HepG2 (cell line): Measurements from ENCODE around the gene CACNA1C. TPM values are rescaled to one million over a fixed set of nuclear protein-coding genes. Genes with fewer than 3 reads are reported as not detected.

Source experiments
- ATAC-seq: fragments of 200-7000 bp; cut with Tn5 transposase; 3 replicates; pipeline ENCODE4 v1.9.1; 2020; ENCODE audit warnings: mild to moderate bottlenecking, moderate library complexity
- BruUV-seq: library from RNA; stranded (reverse); fragments of 400-500 nt; replicated peaks from 2 replicates; lab custom pipeline; 2021; lab: Mats Ljungman, UMichigan
- CTCF ChIA-PET: fragments of 300-600 bp; formaldehyde crosslinking; extraction: SDS; loops from one replicate; lab custom pipeline; 2021; ENCODE audit warnings: low total read pairs, inconsistent platforms, low intra/inter-chr PET ratio; lab: Yijun Ruan, JAX
- POLR2A ChIA-PET: fragments of 350-600 bp; sonication (Branson Sonifier 250); formaldehyde crosslinking; loops from one replicate; lab custom pipeline; 2020; ENCODE audit warnings: antibody characterized with exemption, inconsistent platforms; lab: Yijun Ruan, JAX
- DNase-seq: peaks from one replicate; pipeline ENCODE4 v3.0.0-alpha.2; 2015; ENCODE audit warnings: low spot score
- FAIRE-seq: peaks from 3 replicates; lab custom pipeline; 2011; peaks lifted over from hg19 to GRCh38; lab: Jason Lieb, UNC
- H2AFZ ChIP-seq: one replicate; pipeline ENCODE4 v1.6.1; 2011; ENCODE audit warnings: low read length, inconsistent platforms
- H3K27ac ChIP-seq: fragments of 300-600 bp; 3 replicates; pipeline ENCODE4 v1.8.0; 2011; ENCODE audit warnings: mixed run types, mild to moderate bottlenecking, mixed read lengths, low read length, inconsistent platforms; ENCODE audit not compliant: insufficient read depth; ENCODE audit errors: extremely low read length
- H3K27me3 ChIP-seq, 2 experiments: fragments of 200-600 bp in 1 of 2; 2 replicates in 1 of 2; 3 replicates in 1 of 2; pipeline versions ENCODE4 v1.6.0 to v1.8.0; 2011; ENCODE audit warnings: low read length in 2 of 2, mild to moderate bottlenecking in 2 of 2, moderate library complexity in 2 of 2, inconsistent platforms in 1 of 2; ENCODE audit not compliant: insufficient read depth in 2 of 2, control insufficient read depth in 1 of 2
- H3K36me3 ChIP-seq, 2 experiments: fragments of 200-600 bp in 1 of 2; replicated peaks in 1 of 2; 2 replicates in 1 of 2; 3 replicates in 1 of 2; pipeline versions ENCODE4 v1.5.1 to v1.8.0; 2011; ENCODE audit warnings: low read length in 2 of 2, inconsistent platforms in 1 of 2; ENCODE audit not compliant: insufficient read depth in 2 of 2, control insufficient read depth in 1 of 2
- H3K4me1 ChIP-seq: 2 replicates; pipeline ENCODE4 v1.5.1; 2012; ENCODE audit warnings: low read length, inconsistent platforms; ENCODE audit not compliant: insufficient read depth
- H3K4me2 ChIP-seq: 2 replicates; pipeline ENCODE4 v1.6.0; 2011; ENCODE audit warnings: low read depth, low read length, inconsistent platforms
- H3K4me3 ChIP-seq, 3 experiments: fragments of 200-600 bp in 1 of 3; sonication (generic), shearing (Covaris generic) in 1 of 3; replicated peaks in 1 of 3; 2 replicates each; pipeline ENCODE4 v1.5.1; 2011 to 2016; ENCODE audit warnings: low read length in 3 of 3, inconsistent platforms in 2 of 3, low read depth in 2 of 3, mild to moderate bottlenecking in 2 of 3, control low read depth in 1 of 3, mixed read lengths in 1 of 3; ENCODE audit not compliant: insufficient read depth in 1 of 3
- H3K79me2 ChIP-seq: one replicate; pipeline ENCODE4 v1.6.1; 2011; ENCODE audit warnings: low read length, inconsistent platforms; ENCODE audit not compliant: insufficient read depth
- H3K9ac ChIP-seq: 2 replicates; pipeline ENCODE4 v1.6.0; 2011; ENCODE audit warnings: mild to moderate bottlenecking, low read depth, low read length, inconsistent platforms; ENCODE audit not compliant: insufficient read depth
- H3K9me3 ChIP-seq: 2 replicates; pipeline ENCODE4 v1.5.1; 2012; ENCODE audit warnings: mild to moderate bottlenecking, low read length
- H4K20me1 ChIP-seq: 2 replicates; pipeline ENCODE4 v1.6.0; 2011; ENCODE audit warnings: inconsistent platforms, mild to moderate bottlenecking, low read length, moderate library complexity; ENCODE audit not compliant: insufficient read depth
- EED ChIP-seq: sonication (generic); formaldehyde crosslinking; IDR thresholded peaks from 2 replicates; pipeline ENCODE4 v1.5.0; 2020; ENCODE audit warnings: mild to moderate bottlenecking, missing genetic modification reagents
- FOXK2 ChIP-seq: fragments of 450-650 bp; IDR thresholded peaks from 2 replicates; pipeline ENCODE4 v1.6.1; 2016
- TRIM24 ChIP-seq: sonication (generic); formaldehyde crosslinking; IDR thresholded peaks from 2 replicates; pipeline ENCODE4 v1.8.0; 2022; ENCODE audit warnings: mild to moderate bottlenecking, missing genetic modification reagents
- ZNF446 ChIP-seq: sonication (generic); formaldehyde crosslinking; IDR thresholded peaks from 2 replicates; pipeline ENCODE4 v1.5.0; 2020; ENCODE audit warnings: mild to moderate bottlenecking, missing genetic modification reagents
- ZNF782 ChIP-seq: sonication (generic); formaldehyde crosslinking; IDR thresholded peaks from 2 replicates; pipeline ENCODE4 v1.4.0; 2020; ENCODE audit warnings: missing genetic modification reagents, mild to moderate bottlenecking, borderline replicate concordance
- WGBS: methylation state at CpG from one replicate; pipeline ENCODE4 v1.1.6; 2017; ENCODE audit warnings: low lambda C conversion rate; 5-methylcytosine and 5-hydroxymethylcytosine counted together
- in situ Hi-C: cut with HindIII; loops from 2 replicates; pipeline ENCODE4 v1.10.0; 2017; ENCODE audit warnings: low pct_unique_long_range_greater_than_20kb; ENCODE audit not compliant: extremely low pct_ligation_motif_present
- intact Hi-C: fragments of 100-400 bp; cut with micrococcal nuclease; formaldehyde crosslinking; loops from one replicate; pipeline ENCODE4 v1.10.0; 2022; ENCODE audit not compliant: unreplicated experiment
- polyA plus RNA-seq, 8 experiments: library from polyadenylated mRNA; depleted of rRNA in 3 of 8; stranded (reverse) in 7 of 8; unstranded in 1 of 8; fragments of >200 nt; fragmentation: Illumina TruSeq in 4 of 8; extraction: Trizol in 4 of 8; gene quantifications; 2 replicates each; pipeline versions ENCODE4 v1.2.1 to v1.2.3, GENCODE V29; 2011 to 2016; ENCODE audit warnings: low read depth in 4 of 8, missing spikeins in 1 of 8, mixed read lengths in 1 of 8; ENCODE audit not compliant: insufficient read depth in 1 of 8
- total RNA-seq, 5 experiments: library from RNA; depleted of rRNA; stranded (reverse); fragments of >200 nt; fragmentation: Illumina TruSeq; extraction: Trizol; gene quantifications; 2 replicates each; pipeline ENCODE4 v1.2.3, GENCODE V29; 2016; ENCODE audit warnings: low read depth in 1 of 5
- TF ChIP-seq, protein P1 (sequence below): sonication (generic); formaldehyde crosslinking; IDR thresholded peaks from 2 replicates; pipeline ENCODE4; 2020; ENCODE audit warnings: missing genetic modification reagents, mild to moderate bottlenecking, borderline replicate concordance

Gene CACNA1C
- total and polyA plus RNA-seq, 2 of the 13 experiments (the other 11 are each of a cell fraction or from before 2014, with no cell fraction given) = not detected

DNA sequence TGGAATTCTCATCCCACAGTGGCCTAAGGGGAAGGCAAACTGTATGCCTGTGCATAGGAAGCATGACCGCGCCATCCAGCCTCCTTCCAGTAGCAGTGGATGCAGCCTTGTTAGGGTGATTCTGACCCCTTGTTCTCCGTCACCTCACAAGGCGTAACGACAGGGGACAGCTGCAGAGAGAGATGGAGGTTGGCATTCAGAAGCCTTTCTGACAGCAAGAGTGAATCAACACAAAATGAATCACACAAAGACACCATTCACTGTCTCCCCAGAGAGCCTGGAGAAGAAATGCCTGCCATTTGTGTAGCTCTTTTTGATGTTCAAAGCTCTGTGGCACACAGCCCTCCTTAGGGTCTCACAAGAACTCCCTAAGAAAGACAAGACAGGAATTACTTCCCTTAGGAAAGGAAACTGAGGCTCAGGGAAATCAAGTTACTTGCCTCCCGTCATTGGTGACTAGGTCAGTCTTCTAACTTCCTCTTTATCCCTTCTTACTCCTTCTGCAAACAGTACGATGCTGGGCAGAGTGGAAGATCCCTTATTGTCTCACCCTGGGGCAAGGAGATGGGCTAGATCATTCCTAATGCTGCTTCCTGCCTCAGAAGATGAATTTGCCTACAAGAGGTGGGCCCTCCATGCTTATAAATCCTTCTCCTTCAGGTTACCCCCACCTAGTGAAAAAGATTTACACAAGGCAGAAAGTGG, 280.9 kb downstream of the CACNA1C start:
- Histone ChIP-seq H4K20me1 (no peaks in the 10 kb centered on the region), H2AFZ (no peak overlapping the region), H3K9me3 (no peaks in the 10 kb centered on the region), H3K4me3 (no peak overlapping the region), H3K27me3 (peaks cover 0 to 34% of the 10 kb centered on the region in 2 experiments; a peak in 2 of 5 replicates), H3K9ac (no peak overlapping the region), H3K79me2 (no peaks in the 10 kb centered on the region), H3K4me2 (no peak overlapping the region), H3K27ac (no peak overlapping the region), H3K36me3 (no peaks in the 10 kb centered on the region), H3K4me1 (no peaks in the 10 kb centered on the region)
- BruUV-seq = no TSS peak
- TF ChIP-seq, protein P1, sequence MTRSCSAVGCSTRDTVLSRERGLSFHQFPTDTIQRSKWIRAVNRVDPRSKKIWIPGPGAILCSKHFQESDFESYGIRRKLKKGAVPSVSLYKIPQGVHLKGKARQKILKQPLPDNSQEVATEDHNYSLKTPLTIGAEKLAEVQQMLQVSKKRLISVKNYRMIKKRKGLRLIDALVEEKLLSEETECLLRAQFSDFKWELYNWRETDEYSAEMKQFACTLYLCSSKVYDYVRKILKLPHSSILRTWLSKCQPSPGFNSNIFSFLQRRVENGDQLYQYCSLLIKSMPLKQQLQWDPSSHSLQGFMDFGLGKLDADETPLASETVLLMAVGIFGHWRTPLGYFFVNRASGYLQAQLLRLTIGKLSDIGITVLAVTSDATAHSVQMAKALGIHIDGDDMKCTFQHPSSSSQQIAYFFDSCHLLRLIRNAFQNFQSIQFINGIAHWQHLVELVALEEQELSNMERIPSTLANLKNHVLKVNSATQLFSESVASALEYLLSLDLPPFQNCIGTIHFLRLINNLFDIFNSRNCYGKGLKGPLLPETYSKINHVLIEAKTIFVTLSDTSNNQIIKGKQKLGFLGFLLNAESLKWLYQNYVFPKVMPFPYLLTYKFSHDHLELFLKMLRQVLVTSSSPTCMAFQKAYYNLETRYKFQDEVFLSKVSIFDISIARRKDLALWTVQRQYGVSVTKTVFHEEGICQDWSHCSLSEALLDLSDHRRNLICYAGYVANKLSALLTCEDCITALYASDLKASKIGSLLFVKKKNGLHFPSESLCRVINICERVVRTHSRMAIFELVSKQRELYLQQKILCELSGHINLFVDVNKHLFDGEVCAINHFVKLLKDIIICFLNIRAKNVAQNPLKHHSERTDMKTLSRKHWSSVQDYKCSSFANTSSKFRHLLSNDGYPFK (CRISPR knock-in tag) = no peak
- TF ChIP-seq FOXK2 = no peak
- TF ChIP-seq ZNF782 (CRISPR knock-in tag) = no peak
- TF ChIP-seq ZNF446 = no peak
- TF ChIP-seq TRIM24 (CRISPR knock-in tag) = no peak
- no peak for TF ChIP-seq EED (CRISPR knock-in tag)
- ATAC-seq (no peak), DNase-seq (no peak), FAIRE-seq (no peak)
- 47% methylated on average over 7 of the region's 7 CpGs for WGBS
- ChIA-PET CTCF (no interaction called here), POLR2A (no interaction called here)
- intact Hi-C loops (no loop called here), in situ Hi-C loops (no loop called here)
